Measurements from ENCODE around the gene SERPING1.

DNA sequence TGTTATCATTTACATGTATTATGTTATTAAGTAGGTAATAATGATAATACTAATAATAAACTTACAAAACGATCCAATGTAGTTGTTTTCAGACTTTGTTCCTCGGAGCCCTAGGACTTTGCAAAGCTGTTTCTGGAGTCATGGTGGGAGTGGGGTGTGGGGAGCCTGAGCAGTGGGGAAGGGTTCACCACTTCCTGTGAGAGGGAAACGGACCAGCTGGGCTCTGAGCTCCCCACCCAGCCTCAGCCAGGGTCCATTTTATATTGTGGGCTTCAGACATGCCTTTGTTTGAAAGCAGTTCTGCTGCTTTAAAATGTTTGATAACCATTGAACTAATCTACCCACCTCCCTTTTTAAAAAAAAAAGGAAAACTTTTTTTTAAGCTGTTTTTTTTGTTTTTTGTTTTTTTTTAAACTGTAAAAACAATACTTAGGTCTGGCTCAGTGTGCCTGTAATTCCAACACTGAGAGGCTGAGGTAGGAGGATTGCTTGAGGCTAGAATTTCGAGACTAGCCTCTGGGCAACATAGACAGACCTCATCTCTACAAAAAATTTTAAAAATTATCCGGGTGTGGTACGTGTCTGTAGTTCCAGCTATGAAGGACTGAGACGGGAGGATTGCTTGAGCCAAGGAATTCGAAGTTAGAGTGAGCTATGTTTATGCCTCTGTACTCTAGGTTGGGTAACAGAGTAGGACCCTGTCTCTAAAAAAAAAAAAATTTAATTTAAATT is 7.0 kb downstream of the SERPING1 start:
- TF ChIP-seq, protein P1, sequence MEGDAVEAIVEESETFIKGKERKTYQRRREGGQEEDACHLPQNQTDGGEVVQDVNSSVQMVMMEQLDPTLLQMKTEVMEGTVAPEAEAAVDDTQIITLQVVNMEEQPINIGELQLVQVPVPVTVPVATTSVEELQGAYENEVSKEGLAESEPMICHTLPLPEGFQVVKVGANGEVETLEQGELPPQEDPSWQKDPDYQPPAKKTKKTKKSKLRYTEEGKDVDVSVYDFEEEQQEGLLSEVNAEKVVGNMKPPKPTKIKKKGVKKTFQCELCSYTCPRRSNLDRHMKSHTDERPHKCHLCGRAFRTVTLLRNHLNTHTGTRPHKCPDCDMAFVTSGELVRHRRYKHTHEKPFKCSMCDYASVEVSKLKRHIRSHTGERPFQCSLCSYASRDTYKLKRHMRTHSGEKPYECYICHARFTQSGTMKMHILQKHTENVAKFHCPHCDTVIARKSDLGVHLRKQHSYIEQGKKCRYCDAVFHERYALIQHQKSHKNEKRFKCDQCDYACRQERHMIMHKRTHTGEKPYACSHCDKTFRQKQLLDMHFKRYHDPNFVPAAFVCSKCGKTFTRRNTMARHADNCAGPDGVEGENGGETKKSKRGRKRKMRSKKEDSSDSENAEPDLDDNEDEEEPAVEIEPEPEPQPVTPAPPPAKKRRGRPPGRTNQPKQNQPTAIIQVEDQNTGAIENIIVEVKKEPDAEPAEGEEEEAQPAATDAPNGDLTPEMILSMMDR (conservative IDR thresholded peaks at IDR 0.05), result no peak
- no peak for TF ChIP-seq ZFX (IDR thresholded peaks at IDR 0.05)
